ENCODE measurements around the gene STXBP5L. TPM values are rescaled to one million over a fixed set of nuclear protein-coding genes. Genes with fewer than 3 reads are reported as not detected.
"Not testable (repeated sequence)": the region's sequence is repeated elsewhere in the genome, so short reads cannot be mapped to it uniquely, and the experiment has no call there.

Gene STXBP5L
- total RNA-seq, 2 donors from 2014 or later: 0.23 to 0.29 TPM

DNA sequence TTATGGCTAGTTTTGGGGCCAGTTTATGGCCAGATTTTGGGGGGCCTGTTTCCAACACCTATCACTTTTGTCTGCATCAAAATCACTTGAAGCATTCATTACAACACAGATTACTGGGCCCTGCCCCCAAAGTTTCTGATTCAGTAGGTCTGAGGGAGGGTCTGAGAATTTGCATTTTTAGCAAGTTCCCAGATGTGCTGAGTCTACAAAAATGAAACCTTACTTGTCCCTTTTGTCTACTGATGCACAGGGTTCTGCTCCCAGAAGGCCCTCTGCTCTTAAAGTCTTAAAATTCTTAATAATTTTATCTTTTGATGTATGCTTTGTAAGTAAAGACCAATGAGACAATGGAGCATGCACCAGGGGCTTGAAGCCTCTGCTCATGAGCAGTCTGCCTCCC lies 491.8 kb downstream of the STXBP5L start:
- intact Hi-C loops (cut with DNase I): no loop called here
- DNase-seq (ENCODE audit: low spot score): no peak

DNA sequence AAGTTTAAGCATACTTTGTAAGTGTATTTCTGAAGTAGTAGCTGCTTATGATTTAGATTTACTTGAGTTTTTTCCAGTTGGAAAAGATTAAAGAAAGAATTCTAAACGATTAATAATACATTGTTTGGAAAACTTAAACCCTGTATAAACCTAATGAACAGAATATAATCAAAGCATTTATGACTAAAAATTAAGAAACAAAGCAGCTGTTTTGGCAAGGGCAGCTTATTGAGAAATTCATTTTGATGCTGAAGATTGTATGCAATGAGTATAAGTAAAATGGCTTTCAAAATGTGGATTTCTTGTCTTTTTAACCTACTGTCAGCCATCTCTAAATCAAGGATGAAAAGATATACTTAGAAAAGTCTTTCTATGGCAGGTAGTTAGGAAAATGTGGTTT lies 497.6 kb downstream of the STXBP5L start:
- intact Hi-C loops (cut with DNase I): no loop called here
- no peak for DNase-seq (ENCODE audit: low spot score)

DNA sequence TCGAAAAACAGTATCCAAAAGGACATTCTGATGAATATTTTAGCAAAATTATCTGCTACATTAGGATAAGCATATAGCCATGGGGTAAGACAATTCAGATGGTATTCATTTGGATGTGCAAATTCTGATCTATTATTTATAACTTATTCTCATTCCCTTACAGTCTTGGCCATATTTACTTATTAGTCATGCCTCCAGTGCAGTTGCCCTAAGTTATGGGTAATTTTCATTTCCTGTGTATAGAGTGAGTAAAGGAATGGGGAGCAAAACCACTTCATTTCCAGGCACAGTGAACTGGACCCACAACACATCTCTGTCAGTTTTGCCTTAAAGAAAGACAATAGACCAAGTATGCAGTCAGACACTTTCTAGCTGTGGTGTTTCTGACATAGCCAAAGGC lies 503.5 kb downstream of the STXBP5L start:
- intact Hi-C loops (cut with DNase I): no loop called here

DNA sequence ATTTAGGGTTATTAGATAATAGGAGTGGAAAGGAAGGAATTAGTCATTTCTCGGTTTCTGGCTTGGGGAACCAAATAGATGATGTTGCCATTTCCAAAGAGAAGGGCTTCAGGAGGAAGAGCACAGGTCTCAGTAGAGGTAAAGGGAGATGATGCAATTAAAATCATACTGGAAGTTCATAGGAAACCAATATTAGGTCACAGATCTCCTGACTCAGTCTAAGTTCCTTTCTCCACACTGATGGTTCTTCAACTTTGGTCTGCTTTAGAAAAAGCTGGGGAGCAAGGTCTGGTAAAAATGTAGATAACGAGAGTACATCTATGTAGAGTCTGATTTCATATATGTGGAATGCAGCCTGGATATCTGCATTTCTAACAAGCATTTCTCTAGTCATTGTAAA lies 506.9 kb downstream of the STXBP5L start:
- no peak for DNase-seq (ENCODE audit: low spot score)
- intact Hi-C loops (cut with DNase I): no loop called here

More for the DNA sequence above, 503.5 kb downstream of the STXBP5L start:
- no peak for DNase-seq (ENCODE audit: low spot score)

DNA sequence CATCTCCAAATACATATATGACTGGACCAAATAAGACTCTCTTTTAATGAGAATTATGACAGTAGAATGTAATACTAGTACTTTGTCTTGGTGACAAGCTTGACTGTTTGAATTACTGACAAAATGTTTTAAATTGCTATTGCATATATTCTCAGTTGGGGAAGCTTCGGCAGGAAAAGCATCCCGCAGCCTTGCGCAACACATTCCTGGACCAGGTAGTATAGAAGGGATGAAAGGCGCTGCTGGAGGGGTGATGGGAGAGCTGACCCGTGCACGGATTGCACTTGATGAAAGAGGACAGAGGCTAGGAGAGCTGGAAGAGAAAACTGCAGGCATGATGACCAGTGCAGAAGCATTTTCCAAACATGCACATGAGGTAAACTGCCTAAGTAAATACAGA lies 510.2 kb downstream of the STXBP5L start:
- no peak for DNase-seq (ENCODE audit: low spot score)
- intact Hi-C loops (cut with DNase I): no loop called here

DNA sequence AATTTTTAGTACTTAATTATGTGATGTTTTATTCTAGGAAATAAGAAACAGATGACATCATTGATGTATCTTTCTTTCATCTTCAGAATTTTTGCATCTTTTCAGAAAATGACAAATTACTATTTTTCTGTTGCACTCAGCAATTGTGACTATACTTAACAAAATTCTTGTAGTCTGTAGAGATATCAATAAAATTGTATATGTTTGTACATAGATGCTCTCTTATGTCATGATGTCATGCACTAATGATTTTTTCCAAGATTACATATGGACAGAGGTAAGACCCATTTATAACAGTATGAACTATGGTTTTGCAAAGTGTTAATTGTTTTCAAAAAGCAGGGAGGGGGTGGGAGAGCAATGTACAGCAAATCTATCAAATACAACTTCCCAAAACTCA lies 516.5 kb downstream of the STXBP5L start:
- DNase-seq (ENCODE audit: low spot score): no peak
- intact Hi-C loops (cut with DNase I): no loop called here

DNA sequence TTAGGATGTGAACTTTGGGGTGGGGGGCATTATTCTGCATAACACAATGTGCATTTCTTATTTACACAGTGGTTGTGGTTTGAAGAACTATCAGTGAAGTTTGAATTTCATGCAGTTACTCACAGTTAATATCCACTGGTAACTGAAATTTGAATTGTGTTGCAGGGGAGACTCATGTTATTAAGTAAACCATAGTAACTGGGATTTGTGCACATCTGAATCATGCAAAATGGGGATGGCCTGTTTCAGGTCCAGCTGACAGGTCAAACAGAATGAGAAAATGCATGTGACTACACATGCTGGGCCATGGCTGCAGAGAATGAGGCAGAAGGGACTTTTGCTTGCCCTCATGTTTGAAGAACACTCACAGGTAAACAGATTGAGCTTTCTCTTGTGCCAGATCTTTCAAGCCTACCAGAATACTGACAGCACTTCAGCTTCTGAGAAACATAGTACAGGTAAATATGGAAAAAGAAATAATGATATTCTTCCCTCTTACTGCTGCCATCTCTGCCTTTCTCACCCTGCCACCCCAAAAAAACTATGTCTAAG lies 522.7 kb downstream of the STXBP5L start:
- no peak for DNase-seq (ENCODE audit: low spot score)
- intact Hi-C loops (cut with DNase I): no loop called here

DNA sequence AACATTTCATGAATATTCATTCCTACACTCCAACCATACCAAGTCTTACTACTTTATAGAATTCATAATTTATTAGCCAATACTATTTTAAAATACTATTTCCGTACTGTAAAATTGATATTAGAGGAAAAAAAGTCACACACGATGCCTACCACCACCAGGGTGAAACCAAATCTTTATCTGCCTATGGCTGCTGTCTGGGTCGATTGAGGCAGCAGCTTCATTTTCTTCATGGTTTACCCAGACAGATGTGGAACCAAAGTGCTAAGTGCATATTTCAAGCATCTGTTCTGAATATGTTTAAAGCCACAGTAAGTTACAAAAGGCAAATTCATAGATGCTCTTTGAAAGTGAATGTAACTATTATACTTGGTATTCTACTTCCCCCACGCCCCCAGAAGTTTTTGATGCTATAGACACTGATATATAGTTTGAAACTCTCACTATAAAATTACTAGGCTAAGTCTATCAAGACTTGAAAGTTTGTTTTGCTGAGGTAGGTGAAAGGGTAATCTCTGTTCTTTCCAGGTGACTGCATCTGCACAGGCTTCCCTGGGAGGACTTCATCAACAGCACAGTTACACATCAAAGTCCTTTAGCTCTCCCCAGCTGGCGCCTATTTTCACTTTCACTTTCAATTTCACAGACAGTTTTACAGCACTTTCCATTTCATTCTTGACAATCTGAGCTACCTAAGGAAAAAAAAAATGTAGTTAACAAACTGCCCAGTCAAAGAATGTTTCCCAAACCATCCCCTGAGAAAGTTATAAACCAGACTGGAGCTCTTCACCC lies 523.9 kb downstream of the STXBP5L start:
- DNase-seq (ENCODE audit: low spot score): no peak
- intact Hi-C loops (cut with DNase I): no loop called here

DNA sequence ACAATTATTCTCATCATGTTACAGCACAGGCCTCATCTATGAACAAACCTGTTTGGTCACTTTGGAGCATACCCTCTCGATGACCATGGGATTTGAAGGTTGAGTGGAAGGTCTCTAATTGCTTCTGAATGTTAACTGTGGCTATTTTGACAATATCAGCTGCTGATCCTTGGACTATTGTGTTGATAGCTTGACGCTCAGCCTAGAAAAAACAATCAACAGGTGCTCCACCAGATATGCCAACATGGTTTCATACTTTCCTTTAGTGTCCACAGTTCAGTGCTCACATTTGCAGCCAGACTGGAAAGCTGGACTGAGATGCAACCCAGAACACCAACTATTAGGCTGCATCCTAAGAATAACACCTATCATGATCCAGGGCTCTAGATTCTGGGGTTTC lies 528.1 kb downstream of the STXBP5L start:
- intact Hi-C loops (cut with DNase I): no loop called here
- no peak for DNase-seq (ENCODE audit: low spot score)

DNA sequence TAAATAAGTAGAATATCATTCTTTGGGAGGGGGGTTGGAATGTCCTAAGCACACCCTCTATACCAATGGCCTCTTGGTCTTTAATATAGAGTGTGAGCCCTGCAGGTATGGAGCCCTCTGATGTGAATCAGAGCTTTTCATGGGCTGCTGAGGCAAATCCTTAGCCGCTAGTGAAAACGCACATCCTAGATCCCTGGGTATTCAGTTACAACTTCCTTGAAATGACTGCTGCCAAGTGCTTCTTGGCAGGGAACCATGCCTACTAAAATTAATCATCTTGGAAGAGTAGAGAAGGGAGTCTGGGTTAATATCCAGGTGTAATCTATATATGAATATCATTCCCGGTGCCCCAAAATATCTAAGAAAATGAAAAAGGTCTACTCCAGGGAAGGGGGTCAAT lies 528.6 kb downstream of the STXBP5L start:
- intact Hi-C loops (cut with DNase I): no loop called here
- DNase-seq (ENCODE audit: low spot score): no peak

DNA sequence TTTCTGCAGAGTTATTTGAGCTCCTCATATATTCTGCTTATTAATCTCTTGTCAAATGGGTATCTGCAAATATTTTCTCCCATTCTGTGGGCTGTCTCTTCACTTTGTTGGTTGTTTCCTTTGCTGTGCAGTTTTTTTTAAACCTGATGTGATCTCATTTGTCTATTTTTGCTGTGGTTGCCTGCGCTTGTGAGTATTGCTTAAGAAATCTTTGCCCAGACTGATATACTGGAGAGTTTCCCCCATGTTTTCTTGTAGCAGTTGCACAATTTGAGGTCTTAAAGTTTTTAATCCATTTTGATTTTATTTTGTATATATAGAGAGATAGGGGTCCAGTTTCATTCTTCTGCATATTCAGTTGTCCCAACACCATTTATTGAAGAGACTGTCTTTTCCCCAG lies 535.5 kb downstream of the STXBP5L start:
- intact Hi-C loops (cut with DNase I): no loop called here
- DNase-seq (ENCODE audit: low spot score): no peak

DNA sequence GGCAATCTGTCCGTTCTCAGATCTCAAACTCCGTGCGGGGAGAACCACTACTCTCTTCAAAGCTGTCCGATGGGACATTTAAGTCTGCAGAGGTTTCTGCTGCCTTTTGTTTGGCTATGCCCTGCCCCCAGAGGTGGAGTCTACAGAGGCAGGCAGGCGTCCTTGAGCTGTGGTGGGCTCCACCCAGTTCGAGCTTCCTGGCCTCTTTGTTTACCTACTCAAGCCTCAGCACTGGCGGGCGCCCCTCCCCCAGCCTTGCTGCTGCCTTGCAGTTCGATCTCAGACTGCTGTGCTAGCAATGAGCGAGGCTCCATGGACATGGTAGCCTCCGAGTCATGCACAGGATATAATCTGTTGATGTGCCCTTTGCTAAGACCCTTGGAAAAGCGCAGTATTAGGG lies 543.7 kb downstream of the STXBP5L start:
- DNase-seq (ENCODE audit: low spot score); intact Hi-C loops (cut with DNase I): not testable (repeated sequence)

DNA sequence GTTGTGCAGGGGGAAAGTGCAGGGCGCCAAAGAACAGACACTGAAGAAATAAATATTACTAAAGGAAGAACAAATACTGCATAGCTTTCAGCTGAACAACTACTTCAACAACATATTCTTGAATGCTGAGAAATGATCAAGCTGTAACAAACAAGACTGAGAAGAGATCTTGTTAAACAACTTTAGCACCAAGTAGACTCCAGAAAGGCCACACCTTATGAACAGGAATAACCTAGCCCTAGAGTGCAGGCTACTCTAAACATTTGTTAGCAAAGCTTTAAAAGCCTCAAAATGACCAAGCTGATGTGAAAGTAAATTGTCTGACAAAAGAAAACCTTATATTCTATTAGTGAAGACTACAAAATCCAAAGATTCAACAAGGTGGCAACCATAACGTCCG lies 554.6 kb downstream of the STXBP5L start:
- intact Hi-C loops (cut with DNase I): no loop called here
- DNase-seq (ENCODE audit: low spot score): no peak

DNA sequence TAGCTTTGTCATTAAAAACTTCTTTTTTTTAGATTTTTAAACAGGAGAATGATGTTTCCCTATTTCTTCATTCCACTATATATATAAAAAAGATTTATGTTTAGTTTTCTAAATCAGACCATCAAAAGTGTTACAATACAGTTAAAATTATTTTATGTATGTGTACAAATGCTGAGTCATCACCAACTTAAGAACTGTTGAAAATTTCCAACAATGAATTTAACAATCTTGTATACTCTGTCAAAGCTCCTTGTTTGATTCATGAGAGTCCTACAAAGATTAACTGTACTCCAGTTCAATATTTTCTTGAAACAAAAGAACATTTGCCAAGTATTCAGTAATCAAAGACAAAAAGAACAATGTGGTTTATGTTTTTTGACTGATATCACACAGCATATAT lies 555.7 kb downstream of the STXBP5L start:
- intact Hi-C loops (cut with DNase I): no loop called here
- no peak for DNase-seq (ENCODE audit: low spot score)

DNA sequence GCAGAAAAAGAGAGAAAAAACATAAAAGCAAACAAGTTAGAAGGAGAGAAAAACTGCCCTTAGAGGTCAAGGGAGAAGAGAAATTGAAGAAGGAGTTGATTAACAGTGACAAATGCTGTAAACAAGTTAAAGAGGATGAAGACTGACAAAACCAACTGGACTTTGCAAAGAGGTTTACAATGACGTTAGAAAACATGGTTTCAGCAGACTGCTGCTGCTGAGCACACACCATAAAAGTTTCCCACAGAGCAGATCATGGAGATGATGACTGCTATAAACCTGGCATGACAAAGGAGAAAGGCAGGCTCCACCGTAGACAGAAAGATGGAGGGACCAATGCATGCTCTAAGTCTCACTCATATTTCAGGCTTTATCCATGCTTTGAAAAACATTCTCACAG lies 559.1 kb downstream of the STXBP5L start:
- intact Hi-C loops (cut with DNase I): no loop called here
- DNase-seq (ENCODE audit: low spot score): no peak

DNA sequence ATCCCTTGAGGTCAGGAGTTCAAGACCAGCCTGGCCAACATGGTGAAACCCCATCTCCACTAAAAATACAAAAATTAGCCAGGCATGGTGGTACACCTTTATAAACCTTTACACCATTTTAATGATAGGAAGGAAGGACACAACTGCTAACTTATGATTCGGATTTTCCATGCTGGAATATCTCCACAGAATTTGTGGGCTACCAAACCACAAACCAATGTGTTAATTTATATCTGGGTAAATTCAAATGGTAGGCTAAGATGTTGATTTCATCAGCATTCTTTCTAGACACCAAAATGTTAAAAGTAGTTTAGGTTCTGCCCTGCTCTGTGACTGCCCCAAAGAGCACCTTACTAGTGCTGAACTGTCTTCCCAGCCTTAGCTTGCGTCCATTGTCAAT lies 565.0 kb downstream of the STXBP5L start:
- intact Hi-C loops (cut with DNase I): no loop called here
- no peak for DNase-seq (ENCODE audit: low spot score)

Small RNAs within 50 kb of the gene (microRNA-seq; reads per million reads assigned to microRNA genes)
- gene MIR5682 (ENCODE audit: borderline microRNAs expressed in 2 of 2): 0 reads per million in 2 donors

Other genes starting within 250 kb of the STXBP5L start
- gene HGD, start 226.0 kb upstream of the STXBP5L start, total RNA-seq: under 1 TPM; 0.48 to 0.83 TPM
- gene RABL3, start 165.7 kb upstream of the STXBP5L start, total RNA-seq: 10 to 100 TPM; 16.9 to 22.3 TPM
- gene GTF2E1, start 165.5 kb upstream of the STXBP5L start, total RNA-seq: 10 to 100 TPM; 12.0 to 16.7 TPM

All from posterior vena cava (tissue), 2 donors.